NCI-H1092 (cell line): Measurements from ENCODE around the gene RAB6B.

Experiments
- DNase-seq: peaks from one replicate; lab custom pipeline; 2025; lab: John Stamatoyannopoulos, UW

Gene RAB6B

GRCh38 chr3:133895208-133896001 is at the start of gene RAB6B:
TSS of gene RAB6B (minus strand) at chr3:133895882. CDS start at chr3:133895466, 416 bp downstream.
- peak; percentile 48 for DNase-seq

- DNase-seq: peak; percentile 39
Measured at GRCh38 chr3:133944641-133945380, 49.1 kb upstream of the RAB6B start.

GRCh38 chr3:133944181-133944580 is 48.5 kb upstream of the RAB6B start:
- no peak for DNase-seq

GRCh38 chr3:133943639-133944141 is 48.0 kb upstream of the RAB6B start:
- no peak for DNase-seq

GRCh38 chr3:133943031-133943535 is 47.4 kb upstream of the RAB6B start:
- no peak for DNase-seq

- DNase-seq: no peak
Measured at GRCh38 chr3:133941415-133941821, 45.7 kb upstream of the RAB6B start.

GRCh38 chr3:133940536-133940935 is 44.9 kb upstream of the RAB6B start:
- no peak for DNase-seq

GRCh38 chr3:133939463-133939835 is 43.8 kb upstream of the RAB6B start:
- no peak for DNase-seq

- no peak for DNase-seq
Measured at GRCh38 chr3:133938770-133939462, 43.2 kb upstream of the RAB6B start.

GRCh38 chr3:133937756-133938601 is 42.3 kb upstream of the RAB6B start:
- DNase-seq: no peak

GRCh38 chr3:133937061-133937686 is 41.5 kb upstream of the RAB6B start:
- DNase-seq: no peak

GRCh38 chr3:133935843-133936769 is 40.4 kb upstream of the RAB6B start:
- DNase-seq: no peak

- DNase-seq: no peak
Measured at GRCh38 chr3:133934996-133935842, 39.5 kb upstream of the RAB6B start.

GRCh38 chr3:133934073-133934970 is 38.6 kb upstream of the RAB6B start:
- DNase-seq: no peak

GRCh38 chr3:133933097-133934024 is 37.7 kb upstream of the RAB6B start:
- DNase-seq: no peak

- DNase-seq: no peak
Measured at GRCh38 chr3:133932009-133932408, 36.3 kb upstream of the RAB6B start.

GRCh38 chr3:133931084-133931483 is 35.4 kb upstream of the RAB6B start:
- no peak for DNase-seq
